ENCODE data around the gene UVSSA.
"Not testable (repeated sequence)": the region's sequence is repeated elsewhere in the genome, so short reads cannot be mapped to it uniquely, and the experiment has no call there.

The UVSSA gene

GRCh38 chr4:1331591-1332353 is 15.2 kb upstream of the UVSSA start:
- DNase-seq: no peak

GRCh38 chr4:1332686-1333085 is 14.3 kb upstream of the UVSSA start:
- DNase-seq: no peak

GRCh38 chr4:1333256-1333655 is 13.8 kb upstream of the UVSSA start:
- DNase-seq: no peak

GRCh38 chr4:1333851-1334578 is 13.0 kb upstream of the UVSSA start:
- DNase-seq: not testable (repeated sequence)

- no peak for DNase-seq
Observed at GRCh38 chr4:1334579-1334895, 12.5 kb upstream of the UVSSA start.

GRCh38 chr4:1335193-1335883 is 11.7 kb upstream of the UVSSA start:
- not testable (repeated sequence) for DNase-seq

GRCh38 chr4:1336088-1336491 is 10.9 kb upstream of the UVSSA start:
- DNase-seq: no peak

- DNase-seq: no peak
Observed at GRCh38 chr4:1337376-1337831, 9.6 kb upstream of the UVSSA start.

GRCh38 chr4:1337951-1338751 is 8.9 kb upstream of the UVSSA start:
- no peak for DNase-seq

GRCh38 chr4:1338752-1339414 is 8.1 kb upstream of the UVSSA start:
- DNase-seq: no peak

GRCh38 chr4:1339489-1339888 is 7.5 kb upstream of the UVSSA start:
- no peak for DNase-seq

- DNase-seq: no peak
Observed at GRCh38 chr4:1340181-1340747, 6.7 kb upstream of the UVSSA start.

- DNase-seq: no peak
Observed at GRCh38 chr4:1340861-1341260, 6.1 kb upstream of the UVSSA start.

GRCh38 chr4:1342003-1342402 is 5.0 kb upstream of the UVSSA start:
- no peak for DNase-seq

- DNase-seq: no peak
Observed at GRCh38 chr4:1344696-1345095, 2.3 kb upstream of the UVSSA start.

GRCh38 chr4:1345903-1346780 is 866 bp upstream of the UVSSA start:
- DNase-seq: peak; percentile 29

GRCh38 chr4:1347410-1347864 is 429 bp downstream of the UVSSA start:
- DNase-seq: peak; percentile 44

- no peak for DNase-seq
Observed at GRCh38 chr4:1348014-1348513, 1.1 kb downstream of the UVSSA start.

GRCh38 chr4:1348746-1349145 is 1.7 kb downstream of the UVSSA start:
- no peak for DNase-seq

- no peak for DNase-seq
Observed at GRCh38 chr4:1349359-1350168, 2.6 kb downstream of the UVSSA start.
